NOMO-1 (cell line): ENCODE results near the gene CYP11A1.

ENCODE experiments used
- DNase-seq, 2 experiments: peaks; one replicate each; lab custom pipeline; 2025; ENCODE audit not compliant: unreplicated experiment in 2 of 2; lab: John Stamatoyannopoulos, UW

Gene CYP11A1

GRCh38 chr15:74367296-74367854 lies at the start of gene CYP11A1:
CYP11A1 (minus strand) TSS chr15:74367646; CDS start chr15:74367585, 61 bp downstream.
- no peak for DNase-seq

- no peak for DNase-seq
Measured at GRCh38 chr15:74417225-74417624, 49.8 kb upstream of the CYP11A1 start.

GRCh38 chr15:74415966-74416916 lies 48.8 kb upstream of the CYP11A1 start:
- no peak for DNase-seq

GRCh38 chr15:74414603-74415338 lies 47.3 kb upstream of the CYP11A1 start:
- peak; percentile 31 to 46 for DNase-seq

- no peak for DNase-seq
Measured at GRCh38 chr15:74414081-74414580, 46.7 kb upstream of the CYP11A1 start.

- no peak for DNase-seq
Measured at GRCh38 chr15:74413350-74414080, 46.1 kb upstream of the CYP11A1 start.

GRCh38 chr15:74412159-74412558 lies 44.7 kb upstream of the CYP11A1 start:
- DNase-seq = no peak

- DNase-seq = no peak
Measured at GRCh38 chr15:74411686-74412085, 44.2 kb upstream of the CYP11A1 start.

- DNase-seq = no peak
Measured at GRCh38 chr15:74410502-74410901, 43.1 kb upstream of the CYP11A1 start.

GRCh38 chr15:74409225-74409624 lies 41.8 kb upstream of the CYP11A1 start:
- DNase-seq = no peak

GRCh38 chr15:74408815-74409214 lies 41.4 kb upstream of the CYP11A1 start:
- no peak for DNase-seq

- DNase-seq = no peak
Measured at GRCh38 chr15:74408385-74408784, 40.9 kb upstream of the CYP11A1 start.

GRCh38 chr15:74406992-74407705 lies 39.7 kb upstream of the CYP11A1 start:
- no peak for DNase-seq

- no peak for DNase-seq
Measured at GRCh38 chr15:74406517-74406916, 39.1 kb upstream of the CYP11A1 start.

- DNase-seq = no peak
Measured at GRCh38 chr15:74405823-74406222, 38.4 kb upstream of the CYP11A1 start.

- DNase-seq = peak; percentile 33 to 58
Measured at GRCh38 chr15:74403991-74404563, 36.6 kb upstream of the CYP11A1 start.

- no peak for DNase-seq
Measured at GRCh38 chr15:74403588-74403919, 36.1 kb upstream of the CYP11A1 start.

GRCh38 chr15:74402873-74403587 lies 35.6 kb upstream of the CYP11A1 start:
- peak; percentile 53 to 73 for DNase-seq

GRCh38 chr15:74402337-74402841 lies 34.9 kb upstream of the CYP11A1 start:
- DNase-seq = no peak
